ENCODE results near the gene PID1.
A peak's percentile ranks its signal among the peaks of the same experiment; 100 is the strongest.

Gene PID1

DNA sequence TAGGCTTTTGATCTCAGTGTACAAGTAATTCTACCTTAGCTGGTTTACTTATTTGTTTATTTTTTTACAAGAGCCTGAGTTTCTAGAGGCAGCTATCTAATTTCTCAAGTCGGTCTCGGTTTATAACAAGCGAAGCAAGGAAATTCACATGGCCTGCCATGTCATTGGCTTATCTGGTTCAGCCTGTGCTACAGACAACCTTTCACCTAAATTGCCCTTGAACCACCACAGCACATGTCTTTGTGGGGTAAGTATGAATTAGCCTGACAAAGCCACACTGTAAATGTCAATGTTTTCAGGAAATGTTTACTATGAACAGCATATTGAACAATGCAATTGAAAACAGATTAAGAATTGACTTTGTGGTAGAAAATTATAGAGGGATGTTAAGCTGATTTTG lies 167.1 kb downstream of the PID1 start:
- DNase-seq: no peak

DNA sequence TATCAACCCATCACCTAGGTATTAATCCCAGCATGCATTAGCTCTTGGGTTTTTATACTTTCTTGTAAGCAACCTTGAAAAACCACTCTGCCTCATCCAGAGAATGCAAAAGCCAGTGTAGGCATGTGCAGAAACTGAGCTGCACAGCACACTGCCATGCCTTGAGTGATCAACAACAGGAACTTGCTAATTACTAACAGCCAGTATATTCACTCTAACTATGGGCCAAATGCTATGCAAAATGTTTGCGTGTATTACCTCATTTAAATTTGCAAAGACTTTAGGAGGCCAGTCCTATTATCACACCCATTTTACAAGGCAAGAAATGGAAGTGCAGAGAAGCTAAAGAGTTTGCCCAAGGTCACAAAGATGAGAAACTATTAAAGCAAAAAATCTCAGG lies 169.8 kb downstream of the PID1 start:
- no peak for DNase-seq

DNA sequence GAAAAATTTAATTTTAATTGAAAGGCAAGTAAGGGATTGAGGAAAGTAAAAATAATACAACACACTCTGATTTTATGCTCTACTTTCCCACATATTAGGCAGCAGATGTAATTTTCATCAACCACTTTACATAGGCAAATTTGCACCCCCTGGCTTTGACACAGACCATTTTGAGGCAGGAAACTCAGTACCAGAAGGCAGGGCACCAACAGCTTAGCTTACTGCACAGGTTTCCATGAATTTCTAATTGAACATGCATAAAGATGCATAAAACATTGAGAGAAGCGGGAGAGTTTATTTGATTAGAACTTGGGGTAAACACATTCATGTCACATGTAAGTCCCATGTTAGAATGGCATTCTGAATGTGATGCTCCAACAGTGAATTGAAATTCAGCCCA lies 171.9 kb downstream of the PID1 start:
- no peak for DNase-seq

DNA sequence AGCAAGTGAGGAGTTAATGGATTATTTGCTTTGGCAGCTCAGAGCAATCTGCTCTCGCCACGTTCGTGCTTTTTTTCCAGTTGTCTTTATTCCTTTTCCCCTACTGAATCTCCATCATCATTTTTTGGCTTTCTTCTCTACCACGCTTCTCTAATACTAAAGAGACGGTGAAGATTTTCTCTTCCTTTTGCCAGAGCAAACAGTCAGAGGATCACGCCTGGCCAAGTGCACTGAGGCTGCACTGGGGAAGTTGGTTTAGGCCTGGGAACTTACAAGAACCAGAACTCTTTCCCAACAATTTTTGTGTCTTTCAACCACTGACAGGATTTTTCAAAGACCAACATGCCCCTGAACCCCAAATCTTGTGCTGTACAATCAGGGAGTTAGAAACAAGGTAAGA lies 172.3 kb downstream of the PID1 start:
- no peak for DNase-seq

DNA sequence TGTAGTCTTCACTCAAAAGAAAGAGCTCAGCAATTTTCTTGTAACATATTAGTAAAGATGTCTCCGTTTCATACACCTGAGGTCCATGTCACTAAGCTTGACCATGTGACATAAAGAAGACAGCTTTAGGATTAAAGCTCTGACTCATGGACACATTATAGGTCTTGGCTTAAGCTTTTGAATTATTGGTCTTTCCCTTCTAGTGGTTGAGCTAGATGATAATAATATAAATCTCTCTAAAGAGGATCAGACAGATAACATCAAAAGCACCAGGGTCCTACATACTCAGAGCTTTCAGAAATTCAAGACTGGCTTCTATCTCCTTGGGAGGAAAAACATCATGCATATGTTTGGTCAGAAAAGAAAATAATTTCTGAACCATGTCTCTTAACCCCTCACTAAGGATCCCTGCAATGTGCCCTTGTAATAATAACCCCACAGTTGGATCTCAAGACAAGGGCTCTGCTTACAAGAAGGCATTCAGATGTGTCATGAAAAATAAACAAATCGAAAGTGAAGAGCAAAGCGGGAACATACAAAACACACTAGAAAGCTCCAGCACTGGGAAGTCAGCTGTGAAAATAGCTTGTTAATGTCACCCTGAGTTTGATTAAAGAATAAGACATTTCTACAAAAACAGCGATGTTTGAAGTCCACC lies 174.5 kb downstream of the PID1 start:
- DNase-seq: no peak

DNA sequence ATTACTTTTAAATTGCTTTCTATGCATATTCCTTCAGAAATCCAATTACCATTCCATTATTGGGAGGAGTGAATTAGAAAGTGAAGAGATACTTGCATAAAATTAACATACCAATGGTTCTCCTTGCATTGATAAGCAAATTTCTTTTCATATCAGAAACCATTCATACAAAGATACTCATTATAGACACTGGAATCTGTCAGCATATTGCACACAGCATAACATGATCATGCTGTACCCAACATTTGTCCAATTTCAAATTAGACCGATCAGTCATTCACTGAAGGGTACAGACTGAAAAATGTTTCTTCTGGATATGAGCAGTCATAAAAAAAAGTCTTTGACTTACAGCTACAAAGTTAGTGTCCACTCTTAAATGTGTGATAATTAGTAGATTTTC lies 175.6 kb downstream of the PID1 start:
- no peak for DNase-seq

DNA sequence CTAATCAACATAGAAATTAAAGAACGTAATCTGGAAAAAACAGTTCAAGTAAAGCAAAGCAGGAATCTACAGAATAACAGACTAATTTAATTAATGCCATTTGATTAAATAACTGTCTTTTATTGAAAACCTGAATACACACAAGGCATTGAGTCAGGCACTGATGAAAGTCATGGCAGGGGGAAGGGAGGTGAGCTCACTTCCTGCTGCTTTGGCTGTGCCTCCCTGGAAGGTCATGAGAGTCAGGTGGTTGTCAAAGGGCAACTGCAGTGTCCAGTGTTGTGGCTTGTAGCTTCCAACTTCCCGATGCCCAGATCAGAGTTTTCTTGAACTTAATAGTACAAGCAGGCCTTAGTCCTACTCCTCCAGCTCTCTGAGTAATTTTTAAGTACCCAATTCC lies 180.9 kb downstream of the PID1 start:
- no peak for DNase-seq

DNA sequence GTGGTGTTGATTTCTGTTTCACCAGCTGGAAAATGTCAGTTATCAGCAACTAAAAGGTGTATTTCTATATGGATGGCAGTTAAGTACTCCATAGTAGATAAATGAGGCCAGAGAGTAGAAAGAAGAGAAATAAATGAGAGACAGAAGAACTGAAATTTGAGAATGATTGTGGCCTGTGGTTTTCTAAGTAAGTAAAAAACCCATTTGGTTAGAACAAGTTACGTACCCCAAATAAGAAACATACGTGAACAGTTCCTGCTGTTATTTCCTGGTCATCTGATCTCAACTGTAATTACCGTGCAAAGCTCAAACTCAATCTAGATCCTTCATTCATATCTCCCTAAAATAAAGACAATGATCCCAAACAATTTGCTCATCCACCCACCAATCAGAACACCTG lies 181.3 kb downstream of the PID1 start:
- DNase-seq: no peak

DNA sequence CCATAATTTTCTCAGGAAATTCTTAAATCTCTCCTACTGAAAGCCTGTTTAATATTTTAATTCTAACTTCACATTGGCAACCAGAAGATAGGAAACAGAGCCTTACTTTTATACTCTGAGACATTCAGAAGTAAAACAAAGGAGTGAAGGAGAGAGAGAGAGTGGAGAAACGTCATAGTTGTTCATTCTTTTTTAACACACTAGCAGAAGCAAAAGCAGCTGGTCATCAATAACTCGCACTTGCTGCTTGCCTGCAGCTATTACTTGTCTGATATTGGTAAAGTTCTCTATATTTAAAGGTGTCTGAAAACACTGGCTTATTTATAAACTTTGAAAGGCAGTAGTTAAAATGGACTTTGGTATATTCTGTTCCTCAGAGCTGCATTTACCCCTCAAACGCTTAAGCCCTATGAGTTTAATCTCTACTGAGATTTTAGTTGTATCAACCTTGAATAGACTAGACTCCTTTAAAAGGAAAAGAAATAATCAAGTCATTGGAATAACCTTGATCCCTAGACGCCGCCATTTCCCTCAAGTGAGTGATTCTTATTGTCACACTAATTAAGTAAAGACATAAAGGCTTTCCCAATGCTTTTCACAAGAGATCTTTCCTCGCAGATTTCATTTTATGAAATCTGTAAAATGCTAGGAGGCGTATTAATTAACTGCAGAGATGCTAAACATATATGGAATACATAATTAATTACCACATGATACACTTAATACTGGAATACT lies 182.0 kb downstream of the PID1 start:
- DNase-seq: no peak

DNA sequence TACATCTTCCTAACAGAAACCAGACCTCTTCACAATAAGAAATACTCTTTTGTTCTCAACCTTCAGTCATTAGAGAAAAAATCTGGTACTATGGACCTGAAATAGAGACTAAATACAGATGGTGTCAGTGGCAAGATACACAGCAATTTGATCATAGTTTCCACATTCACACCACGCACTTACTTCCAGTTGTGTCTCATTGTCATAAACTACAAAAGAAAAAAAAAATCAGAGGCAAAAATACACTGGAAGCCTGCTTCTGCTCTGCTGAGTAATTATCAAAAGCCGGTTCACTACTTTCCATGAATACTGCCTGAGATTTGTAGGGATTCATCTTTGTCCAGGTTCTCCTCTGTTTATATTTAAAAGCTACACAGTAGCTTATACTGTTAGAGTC lies 182.6 kb downstream of the PID1 start:
- DNase-seq: no peak

DNA sequence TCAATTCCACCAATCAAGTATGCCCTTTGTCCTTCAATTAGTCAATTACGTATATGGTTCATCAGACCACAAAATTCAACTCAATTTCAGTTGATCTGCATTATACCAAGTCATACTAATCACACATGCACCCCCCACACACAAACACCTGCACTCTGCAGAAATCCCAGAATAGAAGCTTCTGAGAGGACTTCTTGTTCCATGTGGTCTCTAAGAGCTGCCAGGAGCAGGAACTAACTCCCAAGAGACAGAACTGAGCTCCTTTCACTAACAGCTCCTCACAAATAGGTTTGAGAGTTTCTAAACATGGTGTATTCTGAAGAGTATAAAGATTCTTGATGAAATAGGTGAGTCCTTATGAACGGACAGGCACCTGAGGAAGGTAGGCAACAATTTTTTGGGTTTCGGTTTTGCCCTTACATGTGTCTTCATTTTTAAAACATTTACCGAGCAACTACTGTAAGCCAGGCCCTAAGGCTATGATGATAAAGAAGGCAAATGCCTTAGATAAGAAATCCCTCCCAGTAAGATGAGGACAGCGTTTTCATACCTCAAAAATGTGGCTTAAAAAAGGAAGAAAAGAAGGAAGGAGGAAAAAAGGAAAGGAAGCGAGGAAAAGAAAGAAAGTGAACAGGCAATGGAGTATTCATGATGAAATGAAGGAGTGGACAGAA lies 183.1 kb downstream of the PID1 start:
- no peak for DNase-seq

DNA sequence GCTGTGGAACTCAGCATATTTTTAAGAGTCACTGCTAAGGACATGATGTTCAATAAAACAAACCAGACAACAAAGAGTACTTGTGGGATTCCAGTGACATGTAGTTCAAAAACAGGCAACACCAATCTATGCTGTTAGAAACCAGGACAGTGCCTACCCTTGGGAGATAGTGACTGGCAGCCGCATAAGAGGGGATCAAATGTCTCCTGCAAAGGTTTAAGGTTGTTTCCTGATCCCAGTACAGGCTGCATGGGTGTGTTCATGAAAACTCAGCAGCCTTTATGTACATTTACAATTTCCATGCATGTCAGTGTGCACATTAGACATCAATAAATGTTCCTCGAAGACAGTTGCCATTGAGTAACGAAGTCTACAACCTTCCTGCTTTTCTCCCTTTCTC lies 183.8 kb downstream of the PID1 start:
- DNase-seq: no peak

DNA sequence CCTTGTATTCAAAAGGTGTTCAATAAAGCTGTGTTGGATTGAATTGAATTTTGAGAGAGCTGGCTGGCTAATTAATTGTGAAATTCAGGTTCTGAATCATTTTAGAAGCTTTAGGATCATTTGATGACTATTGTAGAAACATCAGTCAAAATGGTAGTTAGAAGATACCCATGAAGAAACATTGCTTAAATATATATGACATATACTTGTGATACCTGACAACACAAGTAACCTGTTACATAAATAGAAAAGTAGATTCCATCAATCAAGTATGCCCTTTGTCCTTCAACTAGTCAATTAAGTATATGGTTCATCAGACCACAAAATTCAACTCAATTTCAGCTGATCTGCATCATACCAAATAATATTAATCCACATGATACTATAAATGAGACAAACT lies 185.6 kb downstream of the PID1 start:
- no peak for DNase-seq

DNA sequence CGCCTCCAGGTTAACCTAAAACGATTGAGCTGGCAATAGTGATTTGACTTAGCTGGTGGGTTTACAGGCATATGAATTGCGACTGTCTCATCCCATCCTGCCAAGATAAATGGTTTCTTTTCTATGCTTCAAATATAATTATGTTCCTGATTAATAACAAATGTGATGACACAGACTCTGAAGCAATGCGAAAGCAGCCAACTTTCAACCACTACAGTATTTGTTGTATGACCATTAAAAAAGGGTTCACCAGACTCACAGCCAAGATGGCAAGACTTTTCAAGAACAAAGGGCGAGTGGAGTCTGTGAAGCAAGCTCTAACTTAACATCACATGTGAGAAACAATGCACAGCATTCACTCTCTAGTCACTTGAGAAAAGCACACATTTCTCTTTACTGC lies 186.6 kb downstream of the PID1 start:
- no peak for DNase-seq

DNA sequence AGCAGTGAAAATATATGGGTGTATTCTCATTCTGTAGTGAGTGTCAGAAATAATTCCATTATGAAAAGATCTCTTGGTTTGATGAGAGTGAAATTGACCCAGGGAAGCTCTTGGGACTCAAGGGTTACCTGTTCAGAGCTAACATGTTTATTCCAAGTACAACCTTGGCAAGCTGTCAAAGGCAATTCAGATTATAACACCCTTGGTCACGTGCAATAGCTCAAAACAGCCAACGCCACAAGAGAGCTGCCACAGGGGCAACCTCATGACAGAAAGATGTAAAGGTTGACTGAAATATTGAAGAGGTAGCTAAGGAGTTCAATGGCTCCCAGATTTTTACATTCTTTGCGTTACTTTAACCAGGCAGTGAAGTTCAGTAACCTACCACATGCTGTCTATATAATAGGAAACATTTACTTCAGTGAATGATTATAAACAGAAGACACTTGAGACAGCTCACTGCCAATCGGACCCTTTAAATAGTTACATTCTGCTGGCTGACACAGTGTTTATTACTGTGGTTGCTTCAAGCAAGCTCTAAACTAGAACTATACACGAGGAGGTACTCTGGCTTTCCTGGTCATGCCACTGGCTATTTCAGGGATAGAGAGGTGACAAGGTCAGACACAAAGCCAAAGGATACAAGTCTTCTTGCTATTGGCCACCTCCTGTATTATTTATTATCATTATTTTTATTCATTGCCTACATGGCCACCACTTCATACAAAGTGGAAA lies 187.3 kb downstream of the PID1 start:
- DNase-seq: no peak

DNA sequence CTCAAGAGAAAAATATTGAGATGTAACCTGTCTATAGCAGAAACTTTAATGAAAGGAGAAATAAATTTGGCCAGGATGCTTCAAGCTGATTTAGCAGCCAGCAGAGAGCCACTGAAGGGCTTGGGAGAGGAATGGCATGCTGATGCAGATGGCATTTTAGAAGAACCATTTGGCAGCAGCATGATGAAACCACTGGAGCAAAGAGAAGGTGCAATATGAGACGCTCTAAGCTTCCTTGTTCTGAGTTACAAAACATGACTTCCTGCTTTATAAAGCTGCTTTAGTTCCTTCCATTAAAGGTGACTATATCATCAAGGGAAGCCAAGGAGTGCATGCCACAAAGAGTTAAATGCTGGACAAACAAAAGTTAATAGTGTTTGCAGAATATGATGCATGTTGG lies 189.7 kb downstream of the PID1 start:
- peak; percentile 11 for DNase-seq

DNA sequence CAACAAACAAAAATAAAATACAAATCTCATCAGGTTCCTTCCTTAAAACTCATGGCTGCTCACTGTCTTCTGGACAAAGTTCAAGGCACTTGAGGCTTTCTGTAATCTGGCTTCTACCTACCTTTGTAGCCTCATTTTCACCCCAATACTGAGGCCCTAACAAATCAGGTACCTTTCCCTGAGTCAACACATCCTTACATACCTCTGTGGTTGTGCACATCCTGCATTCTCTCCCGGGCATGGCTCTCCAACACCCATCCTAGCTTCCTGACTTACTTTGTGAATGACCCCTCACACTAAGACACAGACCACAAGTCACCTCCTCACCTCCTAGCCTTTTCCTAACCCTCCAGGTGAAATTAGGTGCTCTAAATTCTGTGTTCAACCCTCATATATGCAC lies 190.9 kb downstream of the PID1 start:
- no peak for DNase-seq

DNA sequence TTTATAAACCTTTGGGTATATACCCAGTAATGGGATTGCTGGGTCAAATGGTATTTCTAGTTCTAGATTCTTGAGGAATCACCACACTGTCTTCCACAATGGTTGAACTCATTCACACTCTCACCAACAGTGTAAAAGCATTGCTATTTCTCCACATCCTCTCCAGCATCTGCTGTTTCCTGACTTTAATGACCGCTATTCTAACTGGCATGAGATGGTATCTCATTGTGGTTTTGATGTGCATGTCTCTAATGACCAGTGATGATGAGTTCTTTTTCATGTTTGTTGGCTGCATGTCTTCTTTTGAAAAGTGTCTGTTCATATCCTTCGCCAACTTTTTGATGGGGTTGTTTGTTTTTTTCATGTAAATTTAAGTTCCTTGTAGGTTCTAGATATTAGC lies 194.2 kb downstream of the PID1 start:
- peak; percentile 9 for DNase-seq

DNA sequence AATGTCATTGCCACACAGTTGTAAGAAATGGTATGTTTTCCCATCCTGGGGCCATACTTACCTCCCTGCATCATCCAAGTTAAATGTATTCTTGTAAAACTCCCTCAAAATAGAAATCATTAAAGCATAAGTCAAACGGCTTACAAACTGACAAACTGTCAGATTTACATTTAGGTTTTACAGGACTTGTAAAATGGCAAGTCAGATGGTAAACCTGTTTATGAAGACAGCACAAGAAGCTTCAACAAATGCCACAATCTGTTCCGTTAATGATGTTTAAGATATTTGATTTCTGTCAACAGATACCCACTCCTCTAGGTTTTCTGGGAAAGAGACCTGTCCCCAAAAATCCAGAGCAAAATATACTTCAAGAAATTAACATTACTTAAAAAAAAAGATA lies 197.2 kb downstream of the PID1 start:
- no peak for DNase-seq

DNA sequence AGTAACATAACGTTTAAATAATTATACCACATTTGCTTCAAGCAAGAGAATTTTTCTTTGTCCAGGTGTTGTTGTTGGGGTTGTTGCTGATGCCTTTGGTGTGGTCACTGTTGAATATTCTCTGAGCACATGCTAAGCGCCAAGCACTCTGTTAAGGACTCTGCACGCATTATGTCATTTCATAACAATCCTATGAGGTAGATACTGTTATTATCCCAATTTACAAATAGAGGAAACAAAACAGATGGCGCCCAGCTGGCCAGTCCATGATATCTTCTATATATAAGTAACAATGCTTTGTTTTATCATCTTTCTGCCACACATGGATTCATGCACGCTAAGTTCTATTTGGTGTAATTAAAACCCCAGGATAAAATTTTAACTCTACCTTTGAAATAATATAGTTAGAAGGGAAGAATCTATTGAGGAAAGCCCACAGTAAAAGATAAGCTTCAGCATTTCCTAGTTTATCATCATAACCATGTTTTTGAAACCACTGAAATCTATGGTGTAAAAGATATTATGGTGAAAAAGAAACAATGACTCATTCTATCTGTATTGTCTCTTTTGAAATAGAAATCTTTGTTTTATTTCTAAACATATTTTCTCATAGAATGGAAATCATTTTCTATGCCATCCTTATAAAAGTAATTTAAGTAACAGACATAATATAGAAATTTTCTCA lies 199.7 kb downstream of the PID1 start:
- DNase-seq: no peak

DNA sequence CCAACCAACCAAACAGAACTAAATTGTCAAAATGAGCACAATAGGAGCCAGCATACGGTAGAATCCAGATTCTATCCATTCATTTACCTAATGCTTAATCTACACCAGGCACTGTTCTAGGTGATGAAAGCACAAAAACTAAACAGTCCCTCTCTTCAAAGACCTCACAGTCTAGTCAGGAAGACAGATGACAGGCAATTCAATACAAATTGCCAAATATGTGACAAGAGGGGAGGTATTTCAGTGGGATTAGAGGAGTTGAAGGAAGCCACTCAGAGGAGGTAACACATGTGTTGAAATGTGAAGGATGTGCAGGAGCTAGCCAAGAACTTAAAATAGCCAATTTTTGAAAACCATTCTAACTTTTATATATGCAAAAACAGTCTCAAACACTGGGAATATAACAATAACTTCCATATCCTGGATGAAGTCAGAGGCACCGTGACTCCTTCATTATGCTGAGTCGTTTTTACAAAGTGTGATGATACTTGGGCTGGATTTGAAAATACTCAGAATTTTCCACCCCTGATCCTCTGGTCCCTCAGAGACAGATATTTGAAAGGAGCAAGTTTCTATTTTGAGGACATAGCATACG lies 204.9 kb downstream of the PID1 start:
- no peak for DNase-seq

DNA sequence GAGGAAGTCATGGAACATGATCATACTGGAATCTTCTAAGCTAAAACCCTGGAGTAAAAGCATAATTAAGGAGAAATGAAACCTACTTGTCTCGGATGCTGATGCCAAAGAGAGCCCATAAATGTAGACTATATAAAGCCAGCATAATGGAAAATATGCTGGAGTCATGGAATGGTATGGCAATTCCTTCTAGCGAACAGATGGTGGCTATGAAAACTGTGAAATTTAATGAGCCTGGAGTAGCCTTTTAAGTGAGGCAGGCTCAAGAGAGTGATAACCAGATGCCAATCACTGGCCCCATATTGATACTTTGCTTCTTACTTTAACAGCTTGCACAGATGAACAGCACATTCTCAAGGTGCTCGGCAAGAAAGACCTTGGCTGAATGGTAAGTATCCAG lies 206.3 kb downstream of the PID1 start:
- DNase-seq: no peak

DNA sequence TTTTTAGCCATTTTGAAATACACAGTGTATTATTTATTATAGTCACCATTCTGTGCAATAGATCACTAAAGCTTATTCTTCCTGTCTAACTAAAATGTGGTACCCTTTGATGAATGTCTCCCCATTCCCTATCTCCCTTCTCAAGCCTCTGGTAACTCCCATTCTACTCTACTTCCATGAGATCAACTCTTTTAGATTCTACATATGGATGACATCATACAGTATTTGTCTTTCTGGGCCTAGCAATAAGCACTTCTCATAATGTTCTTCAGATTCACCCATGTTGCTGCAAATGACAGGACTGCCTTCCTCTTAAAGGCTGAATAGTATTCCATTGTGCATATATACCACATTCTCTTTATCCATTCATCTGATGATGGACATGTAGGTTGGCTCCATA lies 210.9 kb downstream of the PID1 start:
- no peak for DNase-seq
